HG02610 (cell line): ENCODE results near the gene VPS36.
"Not testable (repeated sequence)": the region's sequence is repeated elsewhere in the genome, so short reads cannot be mapped to it uniquely, and the experiment has no call there.

Experiments
- ATAC-seq: cut with Tn5 transposase; IDR thresholded peaks from one replicate; pipeline ENCODE4 v1.9.1; 2021; ENCODE audit warnings: mild to moderate bottlenecking, moderate library complexity; ENCODE audit not compliant: unreplicated experiment

The VPS36 gene

GRCh38 chr13:52450012-52450792 lies at the start of gene VPS36:
VPS36 (minus strand) TSS chr13:52450634; CDS start chr13:52450594, 40 bp downstream.
- ATAC-seq = peak; percentile 68

GRCh38 chr13:52497979-52498378 lies 47.5 kb upstream of the VPS36 start:
- ATAC-seq = not testable (repeated sequence)

- ATAC-seq = not testable (repeated sequence)
These were observed 43.8 kb upstream of the VPS36 start for GRCh38 chr13:52494241-52494640.

- ATAC-seq = not testable (repeated sequence)
These were observed 40.6 kb upstream of the VPS36 start for GRCh38 chr13:52491015-52491414.

- not testable (repeated sequence) for ATAC-seq
These were observed 38.3 kb upstream of the VPS36 start for GRCh38 chr13:52488763-52489162.

GRCh38 chr13:52487078-52487477 lies 36.6 kb upstream of the VPS36 start:
- ATAC-seq = not testable (repeated sequence)

- ATAC-seq = not testable (repeated sequence)
These were observed 30.4 kb upstream of the VPS36 start for GRCh38 chr13:52480677-52481428.

GRCh38 chr13:52468487-52468886 lies 18.1 kb upstream of the VPS36 start:
- not testable (repeated sequence) for ATAC-seq

- ATAC-seq = no peak
These were observed 13.1 kb upstream of the VPS36 start for GRCh38 chr13:52463526-52463925.

GRCh38 chr13:52461265-52461664 lies 10.8 kb upstream of the VPS36 start:
- no peak for ATAC-seq

GRCh38 chr13:52459668-52460067 lies 9.2 kb upstream of the VPS36 start:
- ATAC-seq = no peak

GRCh38 chr13:52455677-52456041 lies 5.2 kb upstream of the VPS36 start:
- peak; percentile 27 for ATAC-seq

- peak; percentile 83 for ATAC-seq
These were observed 4.6 kb upstream of the VPS36 start, which contains the start of gene CKAP2 for GRCh38 chr13:52454820-52455676. CKAP2 (plus strand) TSS chr13:52455478; CDS start chr13:52455557, 79 bp downstream.

- peak; percentile 17 for ATAC-seq
These were observed 4.0 kb upstream of the VPS36 start for GRCh38 chr13:52454459-52454819.

GRCh38 chr13:52452470-52452869 lies 2.0 kb upstream of the VPS36 start:
- ATAC-seq = no peak

GRCh38 chr13:52451135-52451804 lies 836 bp upstream of the VPS36 start:
- no peak for ATAC-seq

GRCh38 chr13:52450793-52451116 lies 321 bp upstream of the VPS36 start:
- no peak for ATAC-seq

GRCh38 chr13:52449331-52450011 lies 963 bp downstream of the VPS36 start:
- no peak for ATAC-seq

- no peak for ATAC-seq
These were observed 2.5 kb downstream of the VPS36 start for GRCh38 chr13:52447815-52448552.
